ENCODE measurements around the gene PIK3CB.

The PIK3CB gene

GRCh38 chr3:138694287-138695007 lies 140.3 kb downstream of the PIK3CB start (continued):
- TF ChIP-seq ZNF776 (tag by site-specific recombination; IDR thresholded peaks at IDR 0.05; ENCODE audit: borderline replicate concordance) (no peak), ZNF701 (tag by site-specific recombination; IDR thresholded peaks at IDR 0.05) (no peak), ZNF2 (tag by site-specific recombination; IDR thresholded peaks at IDR 0.05) (no peak), SCRT1 (tag by site-specific recombination; IDR thresholded peaks at IDR 0.05; ENCODE audit: borderline replicate concordance) (no peak), ZNF530 (tag by site-specific recombination; IDR thresholded peaks at IDR 0.05; ENCODE audit: low read depth) (no peak), BCL11A (tag by site-specific recombination; IDR thresholded peaks at IDR 0.05; ENCODE audit: low read depth) (peak; percentile 85), ZXDB (tag by site-specific recombination; IDR thresholded peaks at IDR 0.05) (peak; percentile 79), FEZF1 (tag by site-specific recombination; IDR thresholded peaks at IDR 0.05) (peak; percentile 78), EGR2 (tag by site-specific recombination; IDR thresholded peaks at IDR 0.05; ENCODE audit: low read depth) (no peak), HOXC10 (CRISPR knock-in tag; IDR thresholded peaks at IDR 0.05) (no peak), WT1 (tag by site-specific recombination; IDR thresholded peaks at IDR 0.05) (peak; percentile 73), ZNF777 (tag by site-specific recombination; IDR thresholded peaks at IDR 0.05; ENCODE audit: borderline replicate concordance) (no peak)

DNA sequence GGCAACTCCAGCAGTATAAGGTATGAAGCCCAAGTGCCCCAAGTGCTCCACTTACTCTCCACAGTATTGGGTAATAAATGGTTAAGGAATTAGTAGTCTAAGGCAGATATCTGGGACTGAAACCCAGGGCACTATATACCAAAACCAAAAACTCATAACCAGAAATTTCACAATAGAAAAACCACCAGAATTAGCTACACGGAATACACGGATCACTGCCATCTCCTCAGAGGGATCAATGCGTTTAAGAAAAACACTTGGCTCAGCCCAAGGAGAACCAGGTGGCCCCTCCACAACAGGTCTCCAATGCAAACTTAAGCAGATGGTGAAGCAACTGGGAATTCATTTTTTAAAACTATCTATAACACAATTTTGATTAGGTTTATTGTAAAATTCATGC lies 142.6 kb downstream of the PIK3CB start:
- POLR2A ChIA-PET = no interaction called here
- TF ChIP-seq, protein P1, sequence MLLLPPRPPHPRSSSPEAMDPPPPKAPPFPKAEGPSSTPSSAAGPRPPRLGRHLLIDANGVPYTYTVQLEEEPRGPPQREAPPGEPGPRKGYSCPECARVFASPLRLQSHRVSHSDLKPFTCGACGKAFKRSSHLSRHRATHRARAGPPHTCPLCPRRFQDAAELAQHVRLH (tag by site-specific recombination; IDR thresholded peaks at IDR 0.05) = no peak
- TF ChIP-seq ZNF416 (tag by site-specific recombination; IDR thresholded peaks at IDR 0.05) (no peak), ZBTB8A (tag by site-specific recombination; IDR thresholded peaks at IDR 0.05) (no peak), IKZF3 (tag by site-specific recombination; IDR thresholded peaks at IDR 0.05) (no peak), ZNF155 (tag by site-specific recombination; IDR thresholded peaks at IDR 0.05) (no peak), KLF8 (tag by site-specific recombination; IDR thresholded peaks at IDR 0.05) (no peak), ZNF701 (tag by site-specific recombination; IDR thresholded peaks at IDR 0.05) (no peak), SALL2 (tag by site-specific recombination; IDR thresholded peaks at IDR 0.05; ENCODE audit: borderline replicate concordance) (no peak), ZNF140 (tag by site-specific recombination; IDR thresholded peaks at IDR 0.05) (no peak), ZNF157 (tag by site-specific recombination; IDR thresholded peaks at IDR 0.05) (no peak), ZNF175 (tag by site-specific recombination; IDR thresholded peaks at IDR 0.05) (no peak), ZNF354C (tag by site-specific recombination; IDR thresholded peaks at IDR 0.05; ENCODE audit: borderline replicate concordance, low read depth) (no peak), ZNF366 (tag by site-specific recombination; conservative IDR thresholded peaks at IDR 0.05) (no peak)
- TF ChIP-seq, protein P2, sequence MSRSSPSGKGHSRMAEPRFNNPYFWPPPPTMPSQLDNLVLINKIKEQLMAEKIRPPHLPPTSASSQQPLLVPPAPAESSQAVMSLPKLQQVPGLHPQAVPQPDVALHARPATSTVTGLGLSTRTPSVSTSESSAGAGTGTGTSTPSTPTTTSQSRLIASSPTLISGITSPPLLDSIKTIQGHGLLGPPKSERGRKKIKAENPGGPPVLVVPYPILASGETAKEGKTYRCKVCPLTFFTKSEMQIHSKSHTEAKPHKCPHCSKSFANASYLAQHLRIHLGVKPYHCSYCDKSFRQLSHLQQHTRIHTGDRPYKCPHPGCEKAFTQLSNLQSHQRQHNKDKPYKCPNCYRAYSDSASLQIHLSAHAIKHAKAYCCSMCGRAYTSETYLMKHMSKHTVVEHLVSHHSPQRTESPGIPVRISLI (tag by site-specific recombination; IDR thresholded peaks at IDR 0.05) = no peak
- TF ChIP-seq, protein P3, sequence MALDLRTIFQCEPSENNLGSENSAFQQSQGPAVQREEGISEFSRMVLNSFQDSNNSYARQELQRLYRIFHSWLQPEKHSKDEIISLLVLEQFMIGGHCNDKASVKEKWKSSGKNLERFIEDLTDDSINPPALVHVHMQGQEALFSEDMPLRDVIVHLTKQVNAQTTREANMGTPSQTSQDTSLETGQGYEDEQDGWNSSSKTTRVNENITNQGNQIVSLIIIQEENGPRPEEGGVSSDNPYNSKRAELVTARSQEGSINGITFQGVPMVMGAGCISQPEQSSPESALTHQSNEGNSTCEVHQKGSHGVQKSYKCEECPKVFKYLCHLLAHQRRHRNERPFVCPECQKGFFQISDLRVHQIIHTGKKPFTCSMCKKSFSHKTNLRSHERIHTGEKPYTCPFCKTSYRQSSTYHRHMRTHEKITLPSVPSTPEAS (tag by site-specific recombination; IDR thresholded peaks at IDR 0.05) = no peak
- H3K9me3 ChIP-seq (ENCODE audit: control insufficient read depth, insufficient read depth, low read depth, low read length) = no peaks in the 10 kb centered on the region
- peaks cover 10% of the 10 kb centered on the region for H3K4me1 ChIP-seq (ENCODE audit: control insufficient read depth, insufficient read depth, low read length)
- no peak overlapping the region for H3K27ac ChIP-seq (ENCODE audit: extremely low read depth, low read depth, low read length)
- CTCF ChIA-PET = interaction anchor here (1.8 to 2.5 kb wide), 2 partner anchors 224 to 232 kb away, joined by 7 to 13 read pairs; no protein-coding TSS in a partner anchor
- H3K36me3 ChIP-seq (ENCODE audit: control insufficient read depth in 2 of 2, insufficient read depth in 1 of 2, low read length in 2 of 2) = no peaks in the 10 kb centered on the region
- H3K4me3 ChIP-seq (ENCODE audit: low read depth, low read length) = no peak overlapping the region

All from HEK293 (cell line).